Left colon (tissue), 2 donors: ENCODE measurements around the gene EIF4E2. TPM values are rescaled to one million over a fixed set of nuclear protein-coding genes. Genes with fewer than 3 reads are reported as not detected.
A peak's percentile ranks its signal among the peaks of the same experiment; 100 is the strongest.

Experiments used
- ATAC-seq: fragments of 200-7000 bp; cut with Tn5 transposase; one replicate; pipeline ENCODE4 v1.9.1; 2020; ENCODE audit warnings: mild to moderate bottlenecking, moderate library complexity
- DNase-seq, 2 donors: peaks; one replicate each; pipeline ENCODE4 v3.0.0-alpha.2; 2020
- intact Hi-C, 2 donors: fragments of 100-400 bp; cut with DNase I in 1 of 2; cut with micrococcal nuclease in 1 of 2; formaldehyde crosslinking; loops; one replicate each; pipeline versions ENCODE4 v1.11.2 to v1.14.0; 2022; cut with DNase I, micrococcal nuclease
- total RNA-seq, 2 donors: library from RNA; stranded (reverse); fragmentation: NEBNext Ultra II Directional; extraction: Animal tissue kit (Norgen Biotek cat#: 25700); gene quantifications; one replicate each; pipeline ENCODE4 v1.2.1, GENCODE V29; 2021
- donor health status: DM: no; HTN: no; CAD: no.
- donor health status: DM: yes; HTN: yes; CAD: no.

The EIF4E2 gene
- total RNA-seq, 2 donors from 2014 or later = 83.2 to 104 TPM

- intact Hi-C loops = no loop called here
- DNase-seq (no peak), ATAC-seq (no peak)
Measured at GRCh38 chr2:232578626-232579025, 28.1 kb downstream of the EIF4E2 start.

DNA sequence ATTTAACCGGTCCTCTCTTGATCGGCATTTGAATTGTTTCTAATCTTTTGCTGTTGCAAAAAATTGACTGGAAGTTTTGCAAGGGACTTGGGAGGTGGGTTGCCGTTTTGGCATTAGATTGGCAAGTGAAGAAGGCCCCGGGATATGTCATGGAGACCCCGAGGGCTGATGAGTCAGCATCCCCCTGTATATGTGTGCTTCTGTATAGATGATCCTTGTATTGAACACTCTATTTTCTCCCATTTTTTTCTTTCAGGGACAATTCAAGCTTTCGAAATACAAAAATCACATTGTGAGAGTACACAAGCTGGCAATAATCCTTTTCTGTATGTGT is 30.1 kb downstream of the EIF4E2 start:
- intact Hi-C loops = no loop called here
- peak; percentile 1 for ATAC-seq
- DNase-seq = no peak

GRCh38 chr2:232581725-232582124 is 31.2 kb downstream of the EIF4E2 start:
- ATAC-seq (no peak), DNase-seq (no peak)
- intact Hi-C loops = no loop called here

- intact Hi-C loops = no loop called here
- ATAC-seq (no peak), DNase-seq (no peak)
Measured at GRCh38 chr2:232584238-232584637, 33.7 kb downstream of the EIF4E2 start.

- DNase-seq (no peak), ATAC-seq (no peak)
- intact Hi-C loops = no loop called here
Measured at GRCh38 chr2:232586943-232587505, 36.5 kb downstream of the EIF4E2 start.

- intact Hi-C loops = no loop called here
- no peak for ATAC-seq
Measured at GRCh38 chr2:232587512-232587911, 37.0 kb downstream of the EIF4E2 start.

GRCh38 chr2:232588031-232588430 is 37.5 kb downstream of the EIF4E2 start:
- intact Hi-C loops = no loop called here
- no peak for ATAC-seq
- DNase-seq = no peak

More at GRCh38 chr2:232587512-232587911, 37.0 kb downstream of the EIF4E2 start:
- DNase-seq = no peak

- ATAC-seq (peak; percentile 70), DNase-seq (peak; percentile 65 to 88)
- intact Hi-C loops = no loop called here
Measured at GRCh38 chr2:232588680-232589585, 38.4 kb downstream of the EIF4E2 start.

DNA sequence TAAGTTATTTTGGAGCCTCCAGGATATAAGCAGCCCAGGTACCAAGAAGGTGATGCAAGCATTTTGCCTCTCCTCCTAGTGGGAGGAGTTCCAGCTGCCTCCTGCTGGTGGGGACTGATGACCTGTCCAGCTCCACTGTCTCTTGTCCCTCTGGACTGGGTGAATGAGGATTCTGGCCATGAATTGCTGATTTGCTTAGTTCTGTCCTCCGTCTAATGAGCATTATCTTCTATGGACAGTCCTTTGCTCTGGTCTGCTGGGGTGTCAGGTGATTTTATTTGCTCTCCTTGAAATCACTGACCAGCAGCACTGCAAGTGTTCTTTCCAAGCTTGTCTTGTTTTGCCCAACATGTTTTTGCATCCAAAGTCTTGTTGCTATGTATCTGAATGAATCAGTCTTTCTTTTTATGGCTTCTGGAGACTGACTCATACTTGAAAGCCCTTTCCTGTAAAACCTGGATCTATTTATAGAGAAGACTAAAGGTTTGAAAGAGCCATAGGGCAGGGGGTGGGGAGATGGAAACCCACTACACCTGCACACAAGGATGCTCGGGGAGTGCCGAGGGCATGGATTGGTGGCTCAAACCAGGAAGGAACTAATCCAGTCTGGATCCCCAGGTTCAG is 42.4 kb downstream of the EIF4E2 start:
- intact Hi-C loops = no loop called here
- DNase-seq = peak; percentile 55 to 87
- ATAC-seq = peak; percentile 80

GRCh38 chr2:232593982-232594381 is 43.5 kb downstream of the EIF4E2 start:
- DNase-seq (no peak), ATAC-seq (peak; percentile 10)
- intact Hi-C loops = no loop called here

GRCh38 chr2:232597362-232598079 is 47.0 kb downstream of the EIF4E2 start:
- no peak for DNase-seq

DNA sequence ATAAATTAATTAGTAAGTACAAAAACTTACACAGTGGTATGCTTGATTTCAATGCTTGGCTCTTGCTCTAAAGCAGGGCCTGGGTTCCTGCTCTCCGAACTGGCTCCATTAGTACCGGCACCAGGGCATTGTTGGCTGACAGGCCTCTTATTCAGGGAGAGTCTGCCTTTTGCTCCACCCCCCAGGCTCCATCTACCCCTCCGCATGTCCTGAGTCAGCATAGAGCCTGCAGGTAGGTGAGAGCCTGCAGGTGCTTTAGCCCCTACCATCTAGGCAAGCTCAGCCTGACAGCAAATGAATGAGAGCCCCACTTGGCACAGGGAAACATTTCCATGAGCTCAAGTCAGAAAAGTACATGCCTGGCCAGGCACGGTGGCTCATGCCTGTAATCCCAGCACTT is 47.8 kb downstream of the EIF4E2 start:
- no peak for DNase-seq
- intact Hi-C loops = no loop called here
- no peak for ATAC-seq

More at GRCh38 chr2:232597362-232598079, 47.0 kb downstream of the EIF4E2 start:
- no peak for ATAC-seq
- intact Hi-C loops = no loop called here

DNA sequence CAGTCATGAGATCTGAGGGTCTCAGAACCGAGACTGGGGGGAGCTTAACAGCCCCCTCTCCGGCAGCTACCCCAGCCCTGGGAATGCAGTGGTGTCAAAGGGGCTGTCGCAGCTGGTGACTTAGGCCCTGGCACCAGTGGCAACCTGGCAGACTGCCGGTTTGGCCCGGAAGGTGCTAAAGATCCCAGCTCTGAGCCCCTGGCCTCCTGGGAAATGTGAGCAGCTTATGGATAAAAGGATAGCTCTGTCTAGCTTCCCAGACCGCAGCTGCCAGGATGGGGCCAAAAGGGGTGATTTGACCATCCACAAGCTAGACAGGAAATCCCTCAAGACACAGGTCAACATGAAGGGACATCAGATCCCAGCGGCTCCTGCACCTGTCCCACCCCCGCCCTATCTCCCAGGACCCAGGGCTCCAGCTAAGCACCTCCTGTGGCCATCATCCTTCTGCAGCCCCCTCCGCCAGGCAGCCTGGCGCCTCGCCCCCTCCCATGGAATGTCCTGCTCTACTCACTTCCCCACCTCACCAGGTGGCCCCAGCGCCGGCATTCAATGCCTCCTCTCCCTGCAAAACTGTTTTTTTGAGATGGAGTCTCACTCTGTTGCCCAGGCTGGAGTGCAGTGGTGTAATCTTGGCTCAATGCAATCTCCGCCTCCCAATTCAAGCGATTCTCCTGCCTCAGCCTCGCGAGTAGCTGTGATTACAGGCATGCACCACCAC is 49.7 kb downstream of the EIF4E2 start:
- intact Hi-C loops = no loop called here
- ATAC-seq (no peak), DNase-seq (no peak)

DNA sequence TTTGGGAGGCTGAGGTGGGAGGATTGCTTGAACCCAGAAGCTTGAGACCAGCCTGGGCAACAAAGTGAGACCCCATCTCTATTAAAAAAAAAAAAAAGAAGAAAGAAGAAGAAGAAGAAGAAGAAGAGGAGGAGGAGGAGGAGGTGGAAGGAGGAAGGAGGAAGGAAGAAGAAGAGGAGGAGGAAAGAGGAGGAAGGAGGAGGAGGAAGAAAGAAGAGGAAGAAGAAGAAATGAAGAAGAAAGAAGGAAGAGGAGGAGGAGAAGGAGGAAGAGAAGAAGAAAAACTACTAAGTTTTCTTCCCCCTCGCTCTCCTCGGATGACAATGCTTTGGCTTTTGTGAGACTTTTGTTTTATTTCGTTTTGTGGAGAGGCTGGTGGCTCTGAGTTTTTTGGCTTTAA is 52.8 kb downstream of the EIF4E2 start:
- intact Hi-C loops = no loop called here
- no peak for DNase-seq
- no peak for ATAC-seq

- intact Hi-C loops = no loop called here
- ATAC-seq (no peak), DNase-seq (no peak)
Measured at GRCh38 chr2:232604535-232604934, 54.0 kb downstream of the EIF4E2 start.

DNA sequence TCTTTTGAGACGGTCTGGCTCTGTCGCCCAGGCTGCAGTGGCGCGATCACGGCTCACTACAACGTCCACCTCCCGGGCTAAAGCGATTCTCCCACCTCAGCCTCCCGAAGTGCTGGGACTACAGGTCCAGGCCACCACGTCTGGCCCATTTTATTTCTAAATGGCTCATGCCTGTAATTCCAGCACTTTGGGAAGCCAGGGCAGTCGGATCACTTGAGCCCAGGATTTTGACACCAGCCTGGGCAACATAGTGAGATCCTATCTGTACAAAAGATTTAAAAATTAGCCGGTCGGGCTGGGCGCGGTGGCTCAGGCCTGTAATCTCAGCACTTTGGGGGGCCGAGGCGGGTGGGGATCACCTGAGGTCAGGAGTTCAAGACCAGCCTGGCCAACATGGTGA is 56.5 kb downstream of the EIF4E2 start:
- ATAC-seq = no peak
- no peak for DNase-seq
- intact Hi-C loops = no loop called here

DNA sequence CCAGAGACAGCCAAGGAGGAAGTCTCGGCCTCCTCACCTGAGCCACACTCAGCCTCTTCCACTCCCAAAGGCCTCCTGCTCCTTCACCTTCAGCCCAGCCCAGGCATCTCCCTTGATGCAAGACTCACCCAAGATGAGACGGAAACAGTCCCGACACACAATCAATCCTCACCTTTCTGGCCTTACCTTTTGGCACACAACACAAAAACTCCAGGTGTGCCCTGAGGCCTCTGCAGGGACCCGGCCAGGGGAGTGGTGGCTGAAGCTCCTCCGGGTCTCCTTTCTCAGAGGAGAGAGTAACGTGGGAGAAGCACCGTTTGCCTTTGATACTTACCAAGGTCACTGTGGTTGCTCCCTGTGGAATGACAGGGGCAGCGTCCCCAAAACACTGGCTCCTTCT is 59.1 kb downstream of the EIF4E2 start:
- intact Hi-C loops = no loop called here
- DNase-seq (no peak), ATAC-seq (no peak)

GRCh38 chr2:232610081-232610480 is 59.6 kb downstream of the EIF4E2 start:
- ATAC-seq = no peak
- intact Hi-C loops = no loop called here

GRCh38 chr2:232611061-232611460 is 60.6 kb downstream of the EIF4E2 start:
- intact Hi-C loops = no loop called here
- DNase-seq (no peak), ATAC-seq (no peak)

More at GRCh38 chr2:232610081-232610480, 59.6 kb downstream of the EIF4E2 start:
- DNase-seq = no peak
